SJCRH30 (cell line): Measurements from ENCODE around the gene MRM2. TPM values are rescaled to one million over a fixed set of nuclear protein-coding genes. Genes with fewer than 3 reads are reported as not detected.
A peak's percentile ranks its signal among the peaks of the same experiment; 100 is the strongest.

ENCODE experiments used
- DNase-seq, 2 experiments: peaks; one replicate each; pipeline ENCODE4 v3.0.0-alpha.2; 2015 to 2020
- H3K27ac ChIP-seq: fragments of 250-450 bp; sonication (Bioruptor Pico); 2 replicates; pipeline ENCODE4 v1.5.1; 2020; ENCODE audit warnings: mild to moderate bottlenecking, moderate library complexity
- H3K27me3 ChIP-seq: fragments of 250-450 bp; sonication (Bioruptor Pico); 2 replicates; pipeline ENCODE4 v1.5.1; 2020; ENCODE audit warnings: mild to moderate bottlenecking, moderate library complexity
- H3K36me3 ChIP-seq: fragments of 250-450 bp; sonication (Bioruptor Pico); 2 replicates; pipeline ENCODE4 v1.5.1; 2020; ENCODE audit warnings: mild to moderate bottlenecking, moderate library complexity
- H3K4me1 ChIP-seq: fragments of 250-450 bp; sonication (Bioruptor Pico); 2 replicates; pipeline ENCODE4 v1.5.1; 2020; ENCODE audit warnings: mild to moderate bottlenecking, moderate library complexity
- H3K4me3 ChIP-seq: fragments of 250-450 bp; sonication (Bioruptor Pico); 2 replicates; pipeline ENCODE4 v1.5.1; 2020; ENCODE audit warnings: mild to moderate bottlenecking, moderate library complexity
- H3K9me3 ChIP-seq: fragments of 250-450 bp; sonication (Bioruptor Pico); replicated peaks from 2 replicates; pipeline ENCODE4 v1.5.1; 2020; ENCODE audit warnings: mild to moderate bottlenecking, moderate library complexity
- total RNA-seq: library from RNA; depleted of rRNA; stranded (reverse); fragments of >200 nt; shearing (Covaris generic); gene quantifications from 2 replicates; pipeline ENCODE4 v1.2.3, GENCODE V29; 2014

Gene MRM2
- total RNA-seq, 1 experiment from 2014 or later: 42.4 TPM

GRCh38 chr7:2245883-2246675 is 4.1 kb upstream of the MRM2 start:
- Histone ChIP-seq H3K4me3 (no peak overlapping the region), H3K4me1 (peaks cover 7% of the 10 kb centered on the region; the same call in 1 of the 2 replicates), H3K36me3 (no peaks in the 10 kb centered on the region), H3K9me3 (no peaks in the 10 kb centered on the region), H3K27me3 (no peaks in the 10 kb centered on the region), H3K27ac (no peak overlapping the region)
- DNase-seq: no peak

GRCh38 chr7:2244404-2244995 is 2.5 kb upstream of the MRM2 start:
- H3K27me3 ChIP-seq: no peaks in the 10 kb centered on the region
- H3K9me3 ChIP-seq: no peaks in the 10 kb centered on the region
- peaks cover 7% of the 10 kb centered on the region; the same call in 1 of the 2 replicates for H3K4me1 ChIP-seq
- peaks cover under 1% of the 10 kb centered on the region; the same call in 1 of the 2 replicates for H3K36me3 ChIP-seq
- H3K4me3 ChIP-seq: no peak overlapping the region
- DNase-seq: no peak
- H3K27ac ChIP-seq: no peak overlapping the region

DNA sequence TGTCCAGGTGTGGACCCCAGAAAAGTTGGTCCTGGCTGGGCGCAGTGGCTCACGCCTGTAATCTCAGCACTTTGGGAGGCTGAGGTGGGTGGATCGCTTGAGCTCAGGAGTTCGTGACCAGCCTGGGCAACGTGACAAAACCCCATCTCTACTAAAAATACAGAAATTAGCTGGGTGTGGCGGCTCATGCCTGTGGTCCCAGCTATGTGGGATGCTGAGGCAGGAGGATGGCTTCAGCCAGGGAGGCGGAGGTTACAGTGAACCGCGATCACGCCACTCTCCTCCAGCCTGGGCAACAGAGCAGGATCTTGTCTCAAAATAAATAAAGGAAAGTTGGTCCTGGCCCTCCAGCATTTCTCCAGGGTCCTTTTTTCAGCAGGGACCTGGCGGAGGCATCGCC is 1.5 kb upstream of the MRM2 start:
- Histone ChIP-seq H3K9me3 (no peaks in the 10 kb centered on the region), H3K27ac (no peak overlapping the region), H3K4me1 (peaks cover 7% of the 10 kb centered on the region; the same call in 1 of the 2 replicates), H3K36me3 (peaks cover 6% of the 10 kb centered on the region; the same call in 1 of the 2 replicates), H3K27me3 (no peaks in the 10 kb centered on the region), H3K4me3 (no peak overlapping the region)
- no peak for DNase-seq

DNA sequence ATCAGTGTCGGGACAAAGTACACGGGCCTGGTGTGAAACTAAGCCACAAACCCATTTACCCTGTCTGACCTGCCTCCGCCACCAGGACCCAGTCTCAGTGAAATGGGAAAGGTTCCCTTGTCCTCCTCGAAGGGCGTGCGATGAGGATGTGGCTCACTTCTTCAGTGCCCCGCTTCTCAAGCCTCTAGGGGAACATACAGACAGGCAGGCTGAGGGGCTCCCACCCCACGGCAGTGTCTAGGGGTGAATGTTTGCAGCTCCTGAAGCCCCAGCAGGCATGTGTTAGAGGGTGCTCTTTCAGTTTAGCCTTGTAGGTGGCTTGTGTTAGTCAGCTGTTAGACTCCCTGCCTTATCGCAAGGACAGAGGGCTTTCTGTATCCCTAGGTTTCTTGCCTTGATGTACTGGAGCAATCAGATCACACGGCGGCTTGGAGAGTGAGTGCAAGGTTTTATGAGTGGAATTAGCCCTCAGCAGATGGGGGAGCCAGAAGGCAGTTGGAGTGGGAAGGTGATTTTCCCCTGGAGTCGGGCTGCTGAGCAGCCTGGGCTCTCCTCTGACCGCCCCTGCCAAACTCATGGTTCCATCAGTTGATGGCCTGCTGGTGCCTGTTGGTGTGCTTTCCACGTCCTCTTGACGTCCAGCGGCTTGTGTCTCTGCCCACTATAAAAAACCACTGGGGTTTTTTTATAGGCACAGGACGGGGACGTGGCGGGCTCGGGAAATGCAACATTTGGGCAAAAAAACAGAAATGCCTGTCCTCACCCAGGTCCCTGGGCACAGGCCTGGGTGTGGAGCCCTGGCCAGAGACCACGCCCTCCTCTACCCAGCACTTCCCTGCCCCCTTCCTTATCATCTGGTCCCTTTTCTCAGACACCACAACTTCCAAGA is 780 bp upstream of the MRM2 start:
- Histone ChIP-seq H3K4me1 (peaks cover 7% of the 10 kb centered on the region; the same call in 1 of the 2 replicates), H3K27ac (peak overlapping the region; percentile 69), H3K9me3 (no peaks in the 10 kb centered on the region), H3K36me3 (peaks cover 12% of the 10 kb centered on the region; the same call in 1 of the 2 replicates), H3K4me3 (peak overlapping the region; percentile 96), H3K27me3 (no peaks in the 10 kb centered on the region)
- DNase-seq: peak; percentile 45 to 56

DNA sequence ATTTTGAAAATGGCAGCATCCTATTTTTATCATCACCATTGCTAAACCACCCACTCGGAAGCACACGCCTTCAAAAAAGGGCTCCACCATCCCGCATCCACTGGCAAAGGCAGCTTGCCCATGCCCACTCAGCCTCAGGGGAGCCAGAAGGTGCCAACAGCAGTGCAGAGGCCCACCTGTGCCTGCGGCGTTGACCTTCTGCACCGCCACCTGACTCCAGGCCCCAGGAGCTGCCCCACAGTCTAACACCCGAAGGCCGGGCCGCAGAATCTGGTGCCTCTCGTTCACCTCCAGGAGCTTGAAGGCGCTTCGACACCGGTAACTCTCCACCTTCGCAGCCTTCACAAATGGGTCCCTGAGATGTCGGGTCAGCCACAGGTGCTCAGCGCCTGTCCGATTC is 2.8 kb downstream of the MRM2 start:
- no peak for DNase-seq
- H3K27ac ChIP-seq: no peak overlapping the region
- H3K36me3 ChIP-seq: peaks cover 29% of the 10 kb centered on the region
- H3K4me3 ChIP-seq: no peak overlapping the region
- peaks cover 7% of the 10 kb centered on the region; the same call in 1 of the 2 replicates for H3K4me1 ChIP-seq
- H3K27me3 ChIP-seq: no peaks in the 10 kb centered on the region
- no peaks in the 10 kb centered on the region for H3K9me3 ChIP-seq

- Histone ChIP-seq H3K4me3 (no peak overlapping the region), H3K9me3 (no peaks in the 10 kb centered on the region), H3K27me3 (no peaks in the 10 kb centered on the region), H3K36me3 (peaks cover 33% of the 10 kb centered on the region), H3K4me1 (no peaks in the 10 kb centered on the region), H3K27ac (no peak overlapping the region)
- no peak for DNase-seq
Observed at GRCh38 chr7:2237109-2237602, 4.8 kb downstream of the MRM2 start.

DNA sequence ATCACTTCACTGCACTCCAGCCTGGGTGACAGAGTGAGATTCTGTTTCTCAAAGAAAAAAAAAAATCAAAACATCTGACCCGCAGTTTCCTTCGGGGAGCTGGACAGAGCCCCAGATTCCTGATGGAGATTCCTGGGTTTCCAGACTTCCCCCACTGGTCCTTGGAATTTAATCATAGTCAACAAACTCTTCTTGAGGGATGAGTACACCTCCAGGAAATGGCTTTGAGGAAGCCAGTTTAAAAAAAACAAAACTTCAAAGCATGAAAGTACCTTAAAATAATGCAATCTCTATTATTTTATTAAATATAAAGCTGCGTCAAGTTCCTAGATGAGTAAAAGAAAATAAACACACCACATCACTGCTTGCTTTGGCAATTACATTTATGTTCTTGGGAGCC is 8.1 kb downstream of the MRM2 start:
- DNase-seq: no peak
- Histone ChIP-seq H3K4me3 (no peak overlapping the region), H3K36me3 (peaks cover 27% of the 10 kb centered on the region), H3K9me3 (no peaks in the 10 kb centered on the region), H3K4me1 (no peaks in the 10 kb centered on the region), H3K27me3 (no peaks in the 10 kb centered on the region), H3K27ac (no peak overlapping the region)

DNA sequence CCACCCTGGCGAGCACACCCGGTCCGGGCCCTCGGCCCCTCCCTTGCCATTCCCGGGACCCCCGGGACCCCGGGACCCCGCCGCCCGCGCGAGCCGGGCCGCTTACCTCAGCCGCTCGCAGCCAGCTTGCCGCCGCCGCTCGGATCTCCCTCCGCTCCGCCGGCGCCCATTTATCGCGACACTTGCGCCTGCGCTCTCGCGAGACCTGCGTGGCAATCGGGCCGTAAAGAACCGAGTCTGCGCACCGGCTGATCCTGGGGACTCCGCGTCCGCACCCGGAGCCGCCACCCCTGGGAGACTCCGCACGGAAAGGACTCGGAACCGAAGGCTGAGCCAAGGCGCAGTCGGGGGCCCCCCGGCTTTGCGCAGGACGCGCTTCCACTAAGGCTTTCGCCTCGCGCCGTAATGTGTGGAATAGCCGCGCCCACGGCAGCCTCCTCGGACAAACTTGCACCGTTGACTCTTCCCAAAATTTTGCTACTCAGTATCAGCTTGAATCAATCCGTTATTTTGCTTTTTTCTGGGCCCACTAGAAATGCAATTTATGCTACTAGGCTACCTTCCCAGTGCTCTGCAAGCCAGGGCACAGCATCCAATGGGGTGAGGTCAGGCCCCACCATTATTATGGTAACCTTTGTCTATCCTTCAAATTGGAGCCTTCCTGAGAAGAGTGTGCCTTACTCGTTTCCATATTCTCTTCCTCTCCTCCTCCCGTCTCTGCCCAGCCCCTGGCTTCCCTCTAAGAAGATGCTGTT is 9.1 kb downstream of the MRM2 start, which contains the start of gene MAD1L1:
TSS of gene MAD1L1 (minus strand) at position 180 of the 755 bp plus-strand sequence. CDS start 2,812 bp downstream, outside the sequence.
- Histone ChIP-seq H3K4me3 (peak within 1 kb of the TSS; percentile 91), H3K27me3 (no peaks in the 10 kb centered on the region), H3K9me3 (no peaks in the 10 kb centered on the region), H3K4me1 (no peaks in the 10 kb centered on the region), H3K36me3 (peaks cover 22% of the 10 kb centered on the region), H3K27ac (peak within 1 kb of the TSS; percentile 46)
- peak; percentile 94 for DNase-seq

GRCh38 chr7:2231992-2232765 is 9.8 kb downstream of the MRM2 start:
- Histone ChIP-seq H3K36me3 (peaks cover 18% of the 10 kb centered on the region), H3K4me3 (peak overlapping the region; percentile 91), H3K27ac (peak overlapping the region; percentile 46), H3K4me1 (no peaks in the 10 kb centered on the region), H3K27me3 (no peaks in the 10 kb centered on the region), H3K9me3 (no peaks in the 10 kb centered on the region)
- DNase-seq: peak in 1 of 2 experiments; percentile 33

GRCh38 chr7:2230882-2231281 is 11.1 kb downstream of the MRM2 start:
- Histone ChIP-seq H3K4me1 (no peaks in the 10 kb centered on the region), H3K27me3 (no peaks in the 10 kb centered on the region), H3K9me3 (no peaks in the 10 kb centered on the region), H3K27ac (no peak overlapping the region), H3K4me3 (no peak overlapping the region), H3K36me3 (peaks cover 27% of the 10 kb centered on the region)
- DNase-seq: no peak

- no peak overlapping the region for H3K27ac ChIP-seq
- no peaks in the 10 kb centered on the region for H3K27me3 ChIP-seq
- H3K9me3 ChIP-seq: no peaks in the 10 kb centered on the region
- no peak overlapping the region for H3K4me3 ChIP-seq
- no peaks in the 10 kb centered on the region for H3K4me1 ChIP-seq
- no peak for DNase-seq
- peaks cover 31% of the 10 kb centered on the region for H3K36me3 ChIP-seq
Observed at GRCh38 chr7:2230226-2230625, 11.8 kb downstream of the MRM2 start.

GRCh38 chr7:2229467-2229866 is 12.5 kb downstream of the MRM2 start:
- no peaks in the 10 kb centered on the region for H3K27me3 ChIP-seq
- no peak overlapping the region for H3K27ac ChIP-seq
- DNase-seq: no peak
- no peaks in the 10 kb centered on the region for H3K9me3 ChIP-seq
- H3K4me3 ChIP-seq: no peak overlapping the region
- H3K4me1 ChIP-seq: no peaks in the 10 kb centered on the region
- H3K36me3 ChIP-seq: peaks cover 23% of the 10 kb centered on the region

- Histone ChIP-seq H3K9me3 (no peaks in the 10 kb centered on the region), H3K36me3 (peaks cover 18% of the 10 kb centered on the region), H3K27ac (no peak overlapping the region), H3K27me3 (no peaks in the 10 kb centered on the region), H3K4me3 (no peak overlapping the region), H3K4me1 (no peaks in the 10 kb centered on the region)
- DNase-seq: no peak
Observed at GRCh38 chr7:2228921-2229320, 13.1 kb downstream of the MRM2 start.
